ENCODE data around the gene EIF3K.

The EIF3K gene

GRCh38 chr19:38658462-38659306 lies 39.7 kb downstream of the EIF3K start (continued):
- TF ChIP-seq ZNF292 (tag by site-specific recombination; IDR thresholded peaks at IDR 0.05; ENCODE audit: borderline replicate concordance, low read depth) (no peak), ZBTB21 (tag by site-specific recombination; IDR thresholded peaks at IDR 0.05) (no peak), ZNF239 (tag by site-specific recombination; IDR thresholded peaks at IDR 0.05) (0 out of 2 replicates have a peak, but pooled peaks have one; percentile 4), ZNF785 (tag by site-specific recombination; IDR thresholded peaks at IDR 0.05) (no peak), ZNF184 (tag by site-specific recombination; IDR thresholded peaks at IDR 0.05) (no peak; the same call in 1 of the 2 replicates), ZNF341 (tag by site-specific recombination; IDR thresholded peaks at IDR 0.05; ENCODE audit: low read depth) (peak; percentile 83), ZNF660 (tag by site-specific recombination; IDR thresholded peaks at IDR 0.05) (peak; percentile 72), ZNF624 (tag by site-specific recombination; IDR thresholded peaks at IDR 0.05) (no peak), ZNF561 (tag by site-specific recombination; IDR thresholded peaks at IDR 0.05; ENCODE audit: borderline replicate concordance) (peak; percentile 75), ZNF747 (tag by site-specific recombination; IDR thresholded peaks at IDR 0.05) (no peak), PRDM1 (tag by site-specific recombination; IDR thresholded peaks at IDR 0.05) (no peak; the same call in 1 of the 2 replicates), ZNF362 (tag by site-specific recombination; IDR thresholded peaks at IDR 0.05) (peak; percentile 100), ZNF354C (tag by site-specific recombination; IDR thresholded peaks at IDR 0.05; ENCODE audit: borderline replicate concordance, low read depth) (no peak), KLF17 (tag by site-specific recombination; IDR thresholded peaks at IDR 0.05) (no peak), PBX3 (CRISPR knock-in tag; IDR thresholded peaks at IDR 0.05) (no peak), ZNF2 (tag by site-specific recombination; IDR thresholded peaks at IDR 0.05) (0 out of 2 replicates have a peak, but pooled peaks have one; percentile 14), ZNF585B (tag by site-specific recombination; IDR thresholded peaks at IDR 0.05) (no peak), ZNF274 (IDR thresholded peaks at IDR 0.05; ENCODE audit: low read length) (no peak), ZNF274 (tag by site-specific recombination; IDR thresholded peaks at IDR 0.05; ENCODE audit: borderline replicate concordance) (no peak), ZFP37 (tag by site-specific recombination; IDR thresholded peaks at IDR 0.05) (no peak; the same call in 1 of the 2 replicates), ZNF521 (tag by site-specific recombination; IDR thresholded peaks at IDR 0.05) (no peak), KLF10 (tag by site-specific recombination; IDR thresholded peaks at IDR 0.05) (no peak), ZNF518A (tag by site-specific recombination; conservative IDR thresholded peaks at IDR 0.05; ENCODE audit: low read depth) (no peak), ZNF571 (tag by site-specific recombination; IDR thresholded peaks at IDR 0.05) (no peak), ZNF133 (tag by site-specific recombination; IDR thresholded peaks at IDR 0.05) (no peak), ZNF169 (tag by site-specific recombination; IDR thresholded peaks at IDR 0.05) (no peak), BCL11A (tag by site-specific recombination; IDR thresholded peaks at IDR 0.05; ENCODE audit: low read depth) (no peak), ZNF391 (tag by site-specific recombination; IDR thresholded peaks at IDR 0.05; ENCODE audit: borderline replicate concordance, low read depth) (no peak), ZNF837 (tag by site-specific recombination; IDR thresholded peaks at IDR 0.05) (no peak), KLF9 (tag by site-specific recombination; IDR thresholded peaks at IDR 0.05; ENCODE audit: low read depth) (no peak), ZNF558 (tag by site-specific recombination; IDR thresholded peaks at IDR 0.05) (no peak), ZBTB17 (tag by site-specific recombination; IDR thresholded peaks at IDR 0.05) (peak; percentile 98), GLIS2 (tag by site-specific recombination; IDR thresholded peaks at IDR 0.05) (no peak), ZIC2 (tag by site-specific recombination; IDR thresholded peaks at IDR 0.05) (no peak)

Data from HEK293 (cell line).